Fibroblast of pulmonary artery (primary cell): Measurements from ENCODE around the gene ULK2.
"Not testable (repeated sequence)": the region's sequence is repeated elsewhere in the genome, so short reads cannot be mapped to it uniquely, and the experiment has no call there.

Source experiments
- DNase-seq: peaks from one replicate; pipeline ENCODE4 v3.0.0-alpha.2; 2010; ENCODE audit warnings: low read depth
- H3K4me3 ChIP-seq: replicated peaks from 2 replicates; pipeline ENCODE4 v1.5.1; 2011; ENCODE audit warnings: low read depth, mild to moderate bottlenecking, control low read depth, low read length, moderate library complexity
- CTCF ChIP-seq: IDR thresholded peaks from 2 replicates; pipeline ENCODE4 v1.5.1; 2011; ENCODE audit warnings: mild to moderate bottlenecking, control low read depth, low read length, inconsistent platforms; ENCODE audit errors: missing control alignments

Gene ULK2

GRCh38 chr17:19768046-19768782, 99.5 kb downstream of the ULK2 start:
- TF ChIP-seq CTCF, result no peak
- DNase-seq, result no peak
- no peak overlapping the region for H3K4me3 ChIP-seq

- no peak overlapping the region for H3K4me3 ChIP-seq
- TF ChIP-seq CTCF, result peak; percentile 98
- DNase-seq, result peak; percentile 63
These were observed 101.1 kb downstream of the ULK2 start for GRCh38 chr17:19766421-19767270.

- TF ChIP-seq CTCF, result no peak
- no peak overlapping the region for H3K4me3 ChIP-seq
- no peak for DNase-seq
These were observed 101.7 kb downstream of the ULK2 start for GRCh38 chr17:19766016-19766415.

GRCh38 chr17:19763991-19764390, 103.7 kb downstream of the ULK2 start:
- not testable (repeated sequence) for DNase-seq, H3K4me3 ChIP-seq

- no peak overlapping the region for H3K4me3 ChIP-seq
- TF ChIP-seq CTCF, result no peak
- DNase-seq, result no peak
These were observed 104.3 kb downstream of the ULK2 start for GRCh38 chr17:19763416-19763815.

GRCh38 chr17:19762515-19762961, 105.2 kb downstream of the ULK2 start:
- TF ChIP-seq CTCF, result peak; percentile 60
- DNase-seq, result peak; percentile 62
- H3K4me3 ChIP-seq, result no peak overlapping the region

GRCh38 chr17:19760746-19761145, 107.0 kb downstream of the ULK2 start:
- no peak overlapping the region for H3K4me3 ChIP-seq
- no peak for TF ChIP-seq CTCF
- DNase-seq, result no peak
